Stimulated activated naive CD8-positive, alpha-beta T cell treated with anti-CD3 and anti-CD28 coated beads, Interleukin-15, amount 100 ng/mL, for 72 hours (primary cell): ENCODE measurements around the gene SHISA3.
"Not testable (repeated sequence)": the region's sequence is repeated elsewhere in the genome, so short reads cannot be mapped to it uniquely, and the experiment has no call there.

Source experiments
- ATAC-seq: fragments of 150-1000 bp; cut with Tn5 transposase; 2 replicates; pipeline ENCODE4 v1.10.0; 2021; ENCODE audit warnings: mild to moderate bottlenecking, moderate library complexity
- DNase-seq, 2 donors: peaks; one replicate each; pipeline ENCODE4 v3.0.0; 2021 to 2022
- H3K27ac Mint-ChIP-seq, 2 donors: one replicate each; pipeline ENCODE4 v1.8.0; 2022; ENCODE audit warnings: mild to moderate bottlenecking in 2 of 2, mixed read lengths in 2 of 2, moderate library complexity in 2 of 2
- H3K27me3 Mint-ChIP-seq: one replicate; pipeline ENCODE4 v1.8.0; 2022; ENCODE audit warnings: mixed read lengths
- H3K4me1 Mint-ChIP-seq: one replicate; pipeline ENCODE4 v1.8.0; 2022; ENCODE audit warnings: mild to moderate bottlenecking, mixed read lengths
- H3K4me3 Mint-ChIP-seq, 2 donors: one replicate each; pipeline ENCODE4 v1.8.0; 2022; ENCODE audit warnings: mild to moderate bottlenecking in 2 of 2, mixed read lengths in 2 of 2, moderate library complexity in 1 of 2
- H3K9me3 Mint-ChIP-seq, 2 donors: one replicate each; pipeline ENCODE4 v1.8.0; 2022; ENCODE audit warnings: mixed read lengths in 2 of 2

The SHISA3 gene

GRCh38 chr4:42371305-42372252, 25.7 kb upstream of the SHISA3 start:
- no peaks in the 10 kb centered on the region for H3K4me1 Mint-ChIP-seq
- no peaks in the 10 kb centered on the region for H3K9me3 Mint-ChIP-seq
- no peak for DNase-seq
- H3K4me3 Mint-ChIP-seq = no peak overlapping the region
- H3K27ac Mint-ChIP-seq = no peak overlapping the region
- H3K27me3 Mint-ChIP-seq = peaks cover 30% of the 10 kb centered on the region
- peak; percentile 45 for ATAC-seq

DNA sequence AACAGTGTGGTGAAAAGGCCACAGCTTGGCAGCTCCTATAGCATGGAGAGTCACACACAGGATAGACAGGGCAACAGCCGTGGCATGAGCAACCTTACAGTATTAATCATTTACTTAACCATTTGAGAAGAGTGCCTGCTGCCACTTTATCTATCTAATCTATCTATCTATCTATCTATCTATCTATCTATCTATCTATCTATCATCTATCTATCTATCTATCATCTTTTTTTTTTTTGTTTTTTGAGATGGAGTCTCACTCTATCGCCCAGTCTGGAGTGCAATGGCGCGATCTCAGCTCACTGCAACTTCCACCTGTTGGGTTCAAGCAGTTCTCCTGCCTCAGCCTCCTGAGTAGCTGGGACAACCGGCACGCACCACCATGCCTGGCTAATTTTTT, 25.0 kb upstream of the SHISA3 start:
- H3K27me3 Mint-ChIP-seq = peaks cover 23% of the 10 kb centered on the region
- H3K4me1 Mint-ChIP-seq, H3K4me3 Mint-ChIP-seq, ATAC-seq, H3K9me3 Mint-ChIP-seq, H3K27ac Mint-ChIP-seq, DNase-seq: not testable (repeated sequence)

- ATAC-seq (no peak), DNase-seq (no peak)
- Mint-ChIP-seq H3K27ac (no peak overlapping the region), H3K9me3 (no peaks in the 10 kb centered on the region), H3K4me1 (no peaks in the 10 kb centered on the region), H3K27me3 (peaks cover 41% of the 10 kb centered on the region), H3K4me3 (no peak overlapping the region)
Observed at GRCh38 chr4:42377497-42377896, 19.8 kb upstream of the SHISA3 start.

- DNase-seq = no peak
- Mint-ChIP-seq H3K27me3 (peaks cover 27% of the 10 kb centered on the region), H3K4me3 (no peak overlapping the region), H3K27ac (no peak overlapping the region), H3K4me1 (no peaks in the 10 kb centered on the region), H3K9me3 (peaks cover 0 to 1% of the 10 kb centered on the region in 2 donors)
- ATAC-seq = no peak
Observed at GRCh38 chr4:42381666-42382065, 15.6 kb upstream of the SHISA3 start.

GRCh38 chr4:42385516-42385915, 11.8 kb upstream of the SHISA3 start:
- Mint-ChIP-seq H3K4me1 (no peaks in the 10 kb centered on the region), H3K27me3 (peaks cover 26% of the 10 kb centered on the region), H3K4me3 (no peak overlapping the region), H3K27ac (no peak overlapping the region), H3K9me3 (peaks cover 0 to 7% of the 10 kb centered on the region in 2 donors)
- DNase-seq = no peak
- no peak for ATAC-seq

- DNase-seq = no peak
- Mint-ChIP-seq H3K4me3 (no peak overlapping the region), H3K4me1 (no peaks in the 10 kb centered on the region), H3K27me3 (peaks cover 25% of the 10 kb centered on the region), H3K27ac (no peak overlapping the region), H3K9me3 (peaks cover 0 to 7% of the 10 kb centered on the region in 2 donors)
- no peak for ATAC-seq
Observed at GRCh38 chr4:42390622-42391354, 6.5 kb upstream of the SHISA3 start.

- Mint-ChIP-seq H3K4me3 (no peak overlapping the region), H3K27me3 (peaks cover 24% of the 10 kb centered on the region), H3K27ac (no peak overlapping the region), H3K4me1 (peaks cover under 1% of the 10 kb centered on the region), H3K9me3 (peaks cover 0 to 7% of the 10 kb centered on the region in 2 donors)
- ATAC-seq (no peak), DNase-seq (no peak)
Observed at GRCh38 chr4:42391355-42391664, 6.0 kb upstream of the SHISA3 start.

DNA sequence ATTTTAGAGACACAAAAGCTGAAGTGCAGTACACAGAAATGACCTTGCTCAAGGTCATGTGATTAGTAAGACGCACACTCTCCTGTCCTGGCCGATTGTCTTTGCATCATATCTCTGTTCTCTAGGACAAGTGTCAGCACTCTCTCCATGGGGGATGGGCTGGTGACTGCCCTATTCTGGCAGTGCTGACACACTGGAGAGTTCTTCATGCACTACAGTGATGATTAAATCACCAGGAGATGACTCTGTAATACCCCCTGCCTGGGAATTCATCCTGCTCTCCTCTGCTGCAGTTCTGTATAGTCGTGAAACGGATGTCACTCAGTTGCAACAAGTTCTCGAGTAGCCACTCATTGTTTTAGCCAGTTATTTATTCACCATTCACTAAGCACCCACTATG, 5.3 kb upstream of the SHISA3 start:
- H3K27ac Mint-ChIP-seq = no peak overlapping the region
- peaks cover 0 to 3% of the 10 kb centered on the region in 2 donors for H3K9me3 Mint-ChIP-seq

GRCh38 chr4:42392436-42392835, 4.9 kb upstream of the SHISA3 start:
- H3K27ac Mint-ChIP-seq = no peak overlapping the region
- H3K27me3 Mint-ChIP-seq = peaks cover 25% of the 10 kb centered on the region

More for the DNA sequence above, 5.3 kb upstream of the SHISA3 start:
- ATAC-seq = no peak
- Mint-ChIP-seq H3K27me3 (peaks cover 24% of the 10 kb centered on the region), H3K4me1 (peaks cover 7% of the 10 kb centered on the region), H3K4me3 (no peak overlapping the region)
- DNase-seq = no peak

GRCh38 chr4:42395595-42395994, 1.7 kb upstream of the SHISA3 start:
- no peaks in the 10 kb centered on the region for H3K9me3 Mint-ChIP-seq
- no peak overlapping the region for H3K27ac Mint-ChIP-seq
- peaks cover 57% of the 10 kb centered on the region for H3K27me3 Mint-ChIP-seq
- DNase-seq (no peak), ATAC-seq (no peak)
- no peak overlapping the region for H3K4me3 Mint-ChIP-seq
- peaks cover 32% of the 10 kb centered on the region for H3K4me1 Mint-ChIP-seq

More at GRCh38 chr4:42392436-42392835, 4.9 kb upstream of the SHISA3 start:
- DNase-seq = no peak
- Mint-ChIP-seq H3K4me3 (no peak overlapping the region), H3K9me3 (no peaks in the 10 kb centered on the region), H3K4me1 (peaks cover 12% of the 10 kb centered on the region)
- ATAC-seq = no peak

- H3K9me3 Mint-ChIP-seq = no peaks in the 10 kb centered on the region
- H3K4me1 Mint-ChIP-seq = peaks cover 32% of the 10 kb centered on the region
- H3K27ac Mint-ChIP-seq = no peak overlapping the region
- no peak for DNase-seq
- ATAC-seq = no peak
- peak overlapping the region; percentile 80 to 82 for H3K4me3 Mint-ChIP-seq
- H3K27me3 Mint-ChIP-seq = peaks cover 65% of the 10 kb centered on the region
Observed at GRCh38 chr4:42396361-42396751, 932 bp upstream of the SHISA3 start.

DNA sequence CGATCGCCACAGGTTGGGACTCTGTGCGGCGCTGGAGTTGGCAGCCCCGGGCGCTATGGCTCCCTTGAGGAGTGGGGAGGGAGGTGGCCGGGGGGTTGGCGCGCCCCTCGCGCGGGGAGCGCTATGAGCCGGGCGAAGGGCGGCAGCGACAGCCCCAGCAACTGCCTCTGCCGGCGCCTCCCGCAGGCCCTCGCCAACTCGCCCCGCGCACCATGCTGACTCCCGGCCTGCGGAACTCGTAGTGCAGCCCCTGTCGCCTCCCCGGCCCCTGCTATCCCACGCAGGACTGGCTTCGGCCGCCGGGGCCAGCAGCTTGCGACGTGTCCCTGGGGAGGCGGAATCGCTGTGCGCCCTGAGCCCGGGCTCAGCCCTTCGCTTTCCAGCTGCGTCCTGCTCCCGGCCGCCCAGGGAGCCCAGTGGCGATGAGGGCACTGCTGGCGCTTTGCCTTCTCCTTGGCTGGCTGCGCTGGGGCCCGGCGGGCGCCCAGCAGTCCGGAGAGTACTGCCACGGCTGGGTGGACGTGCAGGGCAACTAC, 415 bp downstream of the SHISA3 start:
- Mint-ChIP-seq H3K4me3 (peak overlapping the region; percentile 80 to 82), H3K4me1 (peaks cover 32% of the 10 kb centered on the region), H3K9me3 (no peaks in the 10 kb centered on the region), H3K27ac (no peak overlapping the region), H3K27me3 (peaks cover 68% of the 10 kb centered on the region)
- peak; percentile 53 for ATAC-seq
- DNase-seq = no peak

- peaks cover 32% of the 10 kb centered on the region for H3K4me1 Mint-ChIP-seq
- peak; percentile 21 to 39 for DNase-seq
- H3K27ac Mint-ChIP-seq = no peak overlapping the region
- H3K9me3 Mint-ChIP-seq = no peaks in the 10 kb centered on the region
- peaks cover 68% of the 10 kb centered on the region for H3K27me3 Mint-ChIP-seq
- ATAC-seq = peak; percentile 73
- H3K4me3 Mint-ChIP-seq = peak overlapping the region; percentile 80 to 82
Observed at GRCh38 chr4:42398171-42398870, 1.0 kb downstream of the SHISA3 start.

DNA sequence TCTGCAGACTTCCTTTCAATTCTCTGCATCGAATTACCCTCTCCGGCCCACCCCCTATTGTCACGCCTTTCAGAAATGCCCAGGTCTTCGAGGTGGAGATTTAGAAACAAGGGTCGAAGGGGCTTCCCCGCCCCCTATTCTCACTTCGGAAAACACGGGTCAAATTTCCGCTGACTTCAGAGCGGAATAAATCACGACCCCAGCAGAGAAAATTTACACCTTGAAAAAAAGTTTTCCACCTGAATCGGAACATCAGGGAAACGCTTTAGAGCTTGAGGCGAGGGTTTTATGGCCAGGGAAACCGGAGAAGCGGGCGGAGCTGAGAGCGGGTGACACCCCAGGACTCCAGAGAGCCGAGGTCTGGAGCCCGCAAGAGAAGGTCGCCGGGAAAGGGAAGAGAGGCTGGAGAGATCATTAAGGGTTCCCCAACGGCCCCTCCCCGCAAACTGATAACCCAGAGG, 1.6 kb downstream of the SHISA3 start:
- Mint-ChIP-seq H3K9me3 (no peaks in the 10 kb centered on the region), H3K4me3 (peak overlapping the region; percentile 80 to 82), H3K4me1 (peaks cover 32% of the 10 kb centered on the region), H3K27me3 (peaks cover 68% of the 10 kb centered on the region), H3K27ac (no peak overlapping the region)
- ATAC-seq = no peak
- DNase-seq = no peak

DNA sequence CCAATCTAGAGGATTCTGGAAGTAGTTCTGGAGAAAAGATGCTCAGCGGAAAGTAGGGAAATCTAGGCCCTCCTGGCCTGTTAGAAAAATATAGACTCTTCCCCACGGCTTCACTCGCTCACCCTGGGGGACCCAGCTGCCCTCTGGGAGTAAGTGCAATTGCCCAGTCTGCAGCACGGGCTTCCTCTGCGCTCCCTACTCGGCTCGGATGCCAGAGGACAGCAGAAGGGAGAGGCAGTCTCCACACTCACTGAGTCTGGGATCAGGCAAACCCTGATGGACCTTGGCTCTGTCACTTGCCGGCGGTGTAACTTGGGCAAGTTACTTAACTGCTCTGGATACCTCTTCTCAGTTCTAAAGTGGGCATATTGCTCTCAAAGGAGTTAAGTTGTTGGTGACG, 2.1 kb downstream of the SHISA3 start:
- DNase-seq = no peak
- Mint-ChIP-seq H3K4me1 (peaks cover 32% of the 10 kb centered on the region), H3K4me3 (no peak overlapping the region), H3K27ac (no peak overlapping the region), H3K9me3 (no peaks in the 10 kb centered on the region), H3K27me3 (peaks cover 66% of the 10 kb centered on the region)
- peak; percentile 22 for ATAC-seq
